Trophoblast cell (in vitro differentiated cells and primary cell): ENCODE data around the gene HOXB7.

Source experiments
- DNase-seq, 2 donors: peaks; one replicate each; pipeline ENCODE4 v3.0.0-alpha.2; 2016
- H2AFZ ChIP-seq: 2 replicates; pipeline ENCODE4 v1.6.1; 2013; ENCODE audit warnings: low read length, moderate library complexity, mild to moderate bottlenecking; ENCODE audit not compliant: insufficient read depth, poor library complexity
- H2AK5ac ChIP-seq: 2 replicates; pipeline ENCODE4 v1.6.1; 2013; ENCODE audit warnings: mild to moderate bottlenecking, low read length
- H2BK120ac ChIP-seq: 2 replicates; pipeline ENCODE4 v1.6.1; 2013; ENCODE audit warnings: low read length, mild to moderate bottlenecking, moderate library complexity; ENCODE audit not compliant: insufficient read depth, poor library complexity
- H2BK12ac ChIP-seq: 2 replicates; pipeline ENCODE4 v1.6.1; 2013; ENCODE audit warnings: mild to moderate bottlenecking, low read length, moderate library complexity
- H2BK5ac ChIP-seq: 2 replicates; pipeline ENCODE4 v1.6.1; 2013; ENCODE audit warnings: low read length, low read depth, moderate library complexity, mild to moderate bottlenecking; ENCODE audit not compliant: poor library complexity
- H3K14ac ChIP-seq: 2 replicates; pipeline ENCODE4 v1.6.1; 2013; ENCODE audit warnings: mild to moderate bottlenecking, low read length
- H3K18ac ChIP-seq: 2 replicates; pipeline ENCODE4 v1.6.1; 2013; ENCODE audit warnings: mild to moderate bottlenecking, low read length
- H3K23ac ChIP-seq: 2 replicates; pipeline ENCODE4 v1.6.1; 2013; ENCODE audit warnings: low read length
- H3K27ac ChIP-seq: 2 replicates; pipeline ENCODE4 v1.5.1; 2013; ENCODE audit warnings: low read depth, mild to moderate bottlenecking, inconsistent platforms, low read length, moderate library complexity
- H3K27me3 ChIP-seq: 2 replicates; pipeline ENCODE4 v1.6.1; 2013; ENCODE audit warnings: inconsistent platforms, mild to moderate bottlenecking, low read length, moderate library complexity; ENCODE audit not compliant: insufficient read depth
- H3K36me3 ChIP-seq, 2 experiments: 1 replicate in 1 of 2; 2 replicates in 1 of 2; pipeline ENCODE4 v1.6.1; 2013; ENCODE audit warnings: low read length in 2 of 2, mild to moderate bottlenecking in 2 of 2, moderate library complexity in 1 of 2; ENCODE audit not compliant: insufficient read depth in 2 of 2, control insufficient read depth in 1 of 2
- H3K4ac ChIP-seq: 2 replicates; pipeline ENCODE4 v1.6.1; 2013; ENCODE audit warnings: low read depth, mild to moderate bottlenecking, low read length, moderate library complexity
- H3K4me1 ChIP-seq, 2 experiments: 1 replicate in 1 of 2; 2 replicates in 1 of 2; pipeline ENCODE4 v1.6.1; 2013; ENCODE audit warnings: low read length in 2 of 2, mild to moderate bottlenecking in 2 of 2, moderate library complexity in 1 of 2; ENCODE audit not compliant: insufficient read depth in 2 of 2, control insufficient read depth in 1 of 2
- H3K4me2 ChIP-seq: 2 replicates; pipeline ENCODE4 v1.6.1; 2013; ENCODE audit warnings: inconsistent platforms, mild to moderate bottlenecking, low read length, moderate library complexity
- H3K4me3 ChIP-seq: 2 replicates; pipeline ENCODE4 v1.5.1; 2013; ENCODE audit warnings: mild to moderate bottlenecking, low read depth, low read length, inconsistent platforms
- H3K79me1 ChIP-seq: one replicate; pipeline ENCODE4 v1.6.1; 2013; ENCODE audit warnings: low read length
- H3K79me2 ChIP-seq: 2 replicates; pipeline ENCODE4 v1.6.1; 2013; ENCODE audit warnings: low read length, mild to moderate bottlenecking; ENCODE audit not compliant: control insufficient read depth, insufficient read depth, poor library complexity
- H3K9ac ChIP-seq: 2 replicates; pipeline ENCODE4 v1.6.1; 2013; ENCODE audit warnings: mild to moderate bottlenecking, low read length
- H3K9me3 ChIP-seq: 2 replicates; pipeline ENCODE4 v1.6.1; 2013; ENCODE audit warnings: low read depth, mild to moderate bottlenecking, control low read depth, inconsistent platforms, low read length; ENCODE audit not compliant: insufficient read depth
- H4K12ac ChIP-seq: 2 replicates; pipeline ENCODE4 v1.6.1; 2013; ENCODE audit warnings: low read depth, mild to moderate bottlenecking, low read length, moderate library complexity
- H4K8ac ChIP-seq: 2 replicates; pipeline ENCODE4 v1.6.1; 2013; ENCODE audit warnings: low read depth, mild to moderate bottlenecking, low read length, moderate library complexity
- H4K91ac ChIP-seq: one replicate; pipeline ENCODE4 v1.6.1; 2013; ENCODE audit warnings: low read depth, mild to moderate bottlenecking, low read length, moderate library complexity
- WGBS: extraction: QIAGEN DNeasy Blood & Tissue Kit; methylation state at CpG from one replicate; pipeline ENCODE4 v1.1.7; 2013; ENCODE audit warnings: missing lambda C conversion rate; ENCODE audit not compliant: insufficient read length, insufficient coverage; ENCODE audit errors: extremely low coverage; 5-methylcytosine and 5-hydroxymethylcytosine counted together

HOXB7 gene

DNA sequence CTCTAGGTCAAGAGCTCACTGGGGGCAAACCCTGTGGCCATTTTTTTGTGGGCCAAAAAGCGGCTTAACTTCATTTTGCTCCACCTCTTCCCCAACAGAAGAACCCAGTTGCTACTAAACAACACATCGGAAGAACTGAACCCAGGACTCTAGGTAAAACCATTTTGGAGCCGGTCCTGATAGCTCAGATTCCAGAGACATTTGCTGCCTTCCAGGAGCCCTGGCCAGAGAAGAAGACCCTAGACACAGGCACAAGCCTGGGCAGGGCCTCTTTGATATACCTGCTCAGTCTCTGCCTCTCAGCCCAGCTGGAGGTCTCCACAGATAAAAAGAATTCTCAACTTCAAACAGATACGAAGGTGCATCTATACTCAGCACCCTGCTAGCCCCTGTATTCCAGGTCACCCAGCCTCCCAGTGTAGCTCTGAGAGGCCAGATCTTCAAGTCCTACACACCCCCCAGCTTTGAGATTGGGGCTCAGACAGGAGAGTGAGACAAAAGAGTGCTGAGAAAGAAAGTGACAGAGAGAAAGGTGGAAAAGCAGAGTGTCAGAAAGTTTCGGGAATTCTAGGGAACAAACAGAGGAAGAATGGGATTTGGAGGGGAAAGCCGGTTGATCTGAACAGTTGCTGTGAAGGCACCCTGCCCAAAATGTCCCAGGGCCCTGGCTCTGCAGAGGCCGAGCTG, 21.9 kb upstream of the HOXB7 start:
- Histone ChIP-seq H4K8ac (no peak overlapping the region), H4K12ac (no peak overlapping the region), H3K79me2 (no peaks in the 10 kb centered on the region), H2BK5ac (no peak overlapping the region), H4K91ac (no peak overlapping the region), H3K4me3 (no peak overlapping the region), H3K79me1 (no peaks in the 10 kb centered on the region), H3K36me3 (peaks cover 0 to 2% of the 10 kb centered on the region in 2 experiments), H3K4me1 (peaks cover 0 to 6% of the 10 kb centered on the region in 2 experiments), H3K18ac (no peak overlapping the region), H3K9ac (no peak overlapping the region), H3K4me2 (no peak overlapping the region), H3K27ac (no peak overlapping the region), H2BK12ac (no peak overlapping the region), H2AFZ (no peak overlapping the region), H3K9me3 (peaks cover 6% of the 10 kb centered on the region), H3K23ac (no peak overlapping the region), H3K4ac (no peak overlapping the region), H2BK120ac (no peak overlapping the region), H3K14ac (no peak overlapping the region), H2AK5ac (no peak overlapping the region), H3K27me3 (peaks cover 88% of the 10 kb centered on the region)
- no peak for DNase-seq
- WGBS, result no CpG with 5 or more reads among the region's 7 CpGs

DNA sequence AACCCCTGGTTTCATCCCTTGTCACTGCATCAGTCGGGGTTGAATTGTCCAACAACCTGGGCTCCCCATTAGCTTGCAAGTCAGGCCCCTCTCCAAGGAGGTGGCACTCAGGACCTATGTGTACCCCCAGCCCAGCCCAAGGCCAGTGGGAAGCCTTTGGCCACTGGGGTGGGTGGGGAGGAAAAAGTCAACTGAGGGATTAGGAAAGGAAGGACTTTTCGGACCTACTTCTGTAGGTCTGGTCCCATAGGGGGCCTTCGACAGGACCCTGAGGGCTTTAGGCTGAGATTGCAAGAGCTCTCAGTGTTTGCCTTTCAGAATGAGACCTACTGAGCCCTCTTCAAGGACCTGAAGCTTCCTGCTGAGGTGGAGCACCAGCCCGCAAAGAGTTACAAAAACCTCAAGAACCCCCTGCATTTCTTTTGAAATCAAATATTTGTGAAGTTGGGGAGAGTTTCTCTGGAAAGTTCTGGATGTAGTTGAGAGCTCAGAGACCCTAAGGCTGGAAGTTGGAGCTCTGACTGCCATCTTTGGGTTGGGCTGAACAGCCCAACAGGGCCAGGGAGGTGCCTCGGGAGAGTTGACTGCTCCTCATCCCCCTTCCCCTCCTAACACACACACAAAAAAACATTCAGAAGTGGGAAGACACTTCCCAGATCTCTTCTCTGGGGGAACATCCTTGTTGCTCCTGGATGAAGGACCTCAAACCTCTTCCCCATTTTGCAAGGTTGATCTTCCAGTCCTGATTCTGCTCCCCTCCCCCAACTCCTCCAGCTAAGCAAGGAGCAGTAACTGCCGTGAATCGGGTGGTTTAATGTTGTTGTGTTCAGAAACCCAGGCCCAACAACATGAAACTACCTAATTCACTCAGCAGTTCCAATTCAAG, 21.1 kb upstream of the HOXB7 start:
- no peak overlapping the region for H3K4ac ChIP-seq
- H3K27ac ChIP-seq, result no peak overlapping the region
- H4K8ac ChIP-seq, result no peak overlapping the region
- H3K27me3 ChIP-seq, result peaks cover 88% of the 10 kb centered on the region
- no peak overlapping the region for H2BK5ac ChIP-seq
- H2BK120ac ChIP-seq, result no peak overlapping the region
- H4K12ac ChIP-seq, result no peak overlapping the region
- WGBS, result no CpG with 5 or more reads among the region's 7 CpGs
- peaks cover 0 to 6% of the 10 kb centered on the region in 2 experiments for H3K4me1 ChIP-seq
- no peak overlapping the region for H2BK12ac ChIP-seq
- H3K4me3 ChIP-seq, result no peak overlapping the region
- no peak overlapping the region for H3K9ac ChIP-seq
- H3K9me3 ChIP-seq, result peaks cover 6% of the 10 kb centered on the region
- H2AFZ ChIP-seq, result no peak overlapping the region
- H3K23ac ChIP-seq, result no peak overlapping the region
- H3K79me2 ChIP-seq, result no peaks in the 10 kb centered on the region
- DNase-seq, result no peak
- H3K18ac ChIP-seq, result no peak overlapping the region
- no peak overlapping the region for H3K4me2 ChIP-seq
- no peak overlapping the region for H2AK5ac ChIP-seq
- H3K79me1 ChIP-seq, result no peaks in the 10 kb centered on the region
- no peak overlapping the region for H3K14ac ChIP-seq
- no peak overlapping the region for H4K91ac ChIP-seq
- peaks cover 0 to 2% of the 10 kb centered on the region in 2 experiments for H3K36me3 ChIP-seq

DNA sequence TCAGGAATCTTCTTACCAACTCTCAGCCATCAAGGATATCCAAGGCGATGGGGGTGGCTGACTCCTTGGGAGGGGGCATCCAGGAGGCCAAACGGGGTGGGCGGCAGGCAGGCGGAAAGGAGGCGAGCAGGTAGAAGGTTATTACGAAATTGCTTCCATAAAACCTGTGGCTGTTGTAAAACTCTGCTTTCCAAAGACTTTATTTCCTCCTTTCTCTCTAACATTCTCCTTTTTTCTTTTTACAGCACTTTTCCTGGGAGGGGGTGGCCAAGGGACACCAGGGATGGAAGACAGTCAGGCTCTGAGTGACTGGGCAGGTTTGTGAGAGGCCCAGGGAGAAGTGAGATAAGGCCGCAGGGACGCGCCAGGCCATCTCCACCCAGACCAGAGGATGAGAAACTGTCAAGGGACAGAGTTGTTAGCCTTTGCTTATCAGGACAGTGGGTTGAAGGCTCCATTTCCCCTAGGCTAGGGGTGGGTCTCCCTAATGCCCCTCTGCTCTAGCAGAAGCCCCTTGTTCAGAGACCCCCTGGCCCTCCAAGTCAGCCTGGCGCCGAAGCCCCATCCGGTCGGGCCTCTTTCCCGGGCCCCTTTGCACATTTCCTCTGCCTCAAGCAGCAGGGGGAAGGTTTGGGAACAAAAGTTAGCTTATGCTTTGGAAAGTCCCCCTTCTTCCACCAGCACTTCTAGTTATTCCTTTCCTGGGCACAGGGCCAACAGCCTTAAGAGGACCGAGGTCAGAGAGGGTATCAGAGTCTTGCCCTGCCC, 20.3 kb upstream of the HOXB7 start:
- no peak overlapping the region for H4K91ac ChIP-seq
- DNase-seq, result no peak
- no peak overlapping the region for H3K18ac ChIP-seq
- no peak overlapping the region for H4K12ac ChIP-seq
- no peak overlapping the region for H3K27ac ChIP-seq
- no peaks in the 10 kb centered on the region for H3K79me2 ChIP-seq
- H3K4me3 ChIP-seq, result no peak overlapping the region
- H3K14ac ChIP-seq, result no peak overlapping the region
- H3K79me1 ChIP-seq, result no peaks in the 10 kb centered on the region
- no CpG with 5 or more reads among the region's 15 CpGs for WGBS
- H2BK5ac ChIP-seq, result no peak overlapping the region
- H3K27me3 ChIP-seq, result peaks cover 92% of the 10 kb centered on the region
- peaks cover 3 to 6% of the 10 kb centered on the region in 2 experiments for H3K4me1 ChIP-seq
- H3K23ac ChIP-seq, result no peak overlapping the region
- peaks cover 6% of the 10 kb centered on the region for H3K9me3 ChIP-seq
- H3K36me3 ChIP-seq, result peaks cover 0 to 2% of the 10 kb centered on the region in 2 experiments
- H2BK120ac ChIP-seq, result no peak overlapping the region
- no peak overlapping the region for H2AK5ac ChIP-seq
- no peak overlapping the region for H2BK12ac ChIP-seq
- no peak overlapping the region for H3K9ac ChIP-seq
- H3K4me2 ChIP-seq, result no peak overlapping the region
- H2AFZ ChIP-seq, result no peak overlapping the region
- H4K8ac ChIP-seq, result no peak overlapping the region
- no peak overlapping the region for H3K4ac ChIP-seq
